NCI-H69 (cell line): ENCODE results near the gene ZNF205.

Experiments used
- DNase-seq: peaks from one replicate; lab custom pipeline; 2025; lab: John Stamatoyannopoulos, UW

The ZNF205 gene

DNA sequence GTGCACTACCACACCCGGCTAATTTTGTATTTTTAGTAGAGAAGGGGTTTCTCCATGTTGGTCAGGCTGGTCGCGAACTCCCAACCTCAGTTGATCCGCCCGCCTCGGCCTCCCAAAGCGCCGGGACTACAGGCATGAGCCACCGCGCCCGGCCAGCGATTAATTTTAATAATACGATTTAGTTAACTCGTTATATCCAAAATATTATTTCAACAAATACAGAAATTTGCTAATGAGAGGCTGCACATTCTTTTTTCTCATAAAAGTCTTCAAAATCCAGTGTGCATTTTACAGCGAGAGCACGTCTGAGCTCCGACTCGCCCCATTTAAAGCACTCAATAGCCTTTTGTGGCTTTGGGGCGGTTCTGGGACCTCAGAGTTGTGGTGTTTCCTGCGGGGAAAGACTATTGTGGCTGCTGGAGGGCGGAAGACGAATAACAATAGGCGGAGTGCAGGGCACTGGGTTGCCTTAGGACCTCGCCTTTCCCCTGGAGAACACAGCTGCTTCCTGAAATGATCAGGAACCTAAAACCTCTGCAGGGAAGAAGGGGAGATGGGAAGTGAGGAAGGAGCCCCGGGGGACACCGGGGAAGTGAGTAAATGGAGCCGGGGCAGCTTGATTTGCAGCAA is 10.4 kb upstream of the ZNF205 start:
- DNase-seq: peak; percentile 57

DNA sequence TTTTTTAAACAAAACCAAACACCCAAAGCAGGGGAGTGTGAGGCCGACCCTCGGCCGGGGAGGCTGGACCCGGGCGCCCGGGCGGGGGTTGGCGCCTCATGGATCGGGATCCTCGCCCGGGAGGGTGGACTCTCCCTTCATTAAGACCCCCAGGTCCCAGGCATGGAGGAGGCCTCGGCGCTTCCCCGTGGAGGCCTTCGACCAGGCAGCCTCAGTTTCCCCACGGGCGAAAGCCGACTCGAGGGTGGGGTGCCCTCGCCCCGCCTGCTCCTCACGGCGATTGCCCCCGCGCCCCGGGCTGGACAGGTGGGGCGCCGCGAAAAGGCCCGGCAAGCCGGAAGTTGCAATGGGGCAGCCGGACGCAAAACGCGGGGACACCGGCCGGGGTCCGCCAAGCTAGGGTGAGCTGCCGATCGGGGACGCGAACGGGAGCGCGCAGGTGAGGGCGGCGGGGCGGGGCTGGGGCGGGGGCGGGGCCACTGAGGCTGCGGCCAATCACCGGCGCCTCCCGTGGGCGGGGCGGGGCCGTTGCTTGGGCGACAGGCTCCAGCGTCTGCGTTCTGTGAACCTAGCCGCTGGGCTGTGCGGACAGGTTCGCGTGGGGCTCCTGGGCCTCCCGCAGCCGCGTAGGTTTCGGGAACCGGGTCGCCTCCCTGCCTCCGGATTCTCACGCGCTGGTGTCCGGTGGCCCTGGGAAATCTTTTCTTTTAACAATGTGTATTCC is 6.0 kb upstream of the ZNF205 start:
- DNase-seq: peak; percentile 97

DNA sequence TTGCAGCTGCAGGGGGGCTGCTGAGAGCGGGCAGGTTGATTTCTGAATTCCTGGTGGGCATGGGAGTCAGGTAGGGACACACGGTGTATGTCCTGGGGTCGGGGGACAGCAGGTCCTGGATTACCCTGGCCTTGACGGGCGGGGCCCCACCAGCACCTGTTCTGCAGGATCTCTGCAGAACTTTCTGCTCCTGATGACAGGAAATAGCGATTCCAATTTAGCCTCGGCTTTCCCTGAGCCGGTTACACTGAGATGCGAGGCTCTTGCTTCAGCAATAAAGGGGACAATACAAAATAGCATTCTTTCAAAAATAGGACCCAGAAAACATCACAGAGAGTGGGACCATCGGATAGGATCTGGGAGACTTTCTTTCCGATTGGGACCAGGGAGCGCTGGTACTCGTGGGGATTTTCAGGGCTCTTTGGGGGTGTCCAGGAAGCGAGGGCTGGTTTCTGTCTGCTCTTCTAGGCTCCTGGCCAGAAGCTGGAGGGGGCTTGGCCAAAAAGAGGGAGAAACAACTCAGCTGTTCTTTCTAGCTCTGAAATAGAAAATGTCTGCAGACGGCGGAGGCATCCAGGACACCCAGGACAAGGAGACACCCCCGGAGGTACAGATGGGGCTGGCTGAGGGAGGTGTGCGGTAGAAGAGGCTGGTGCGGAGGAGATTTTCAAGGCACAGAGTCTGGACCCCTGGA is 642 bp downstream of the ZNF205 start:
- DNase-seq: peak; percentile 47

DNA sequence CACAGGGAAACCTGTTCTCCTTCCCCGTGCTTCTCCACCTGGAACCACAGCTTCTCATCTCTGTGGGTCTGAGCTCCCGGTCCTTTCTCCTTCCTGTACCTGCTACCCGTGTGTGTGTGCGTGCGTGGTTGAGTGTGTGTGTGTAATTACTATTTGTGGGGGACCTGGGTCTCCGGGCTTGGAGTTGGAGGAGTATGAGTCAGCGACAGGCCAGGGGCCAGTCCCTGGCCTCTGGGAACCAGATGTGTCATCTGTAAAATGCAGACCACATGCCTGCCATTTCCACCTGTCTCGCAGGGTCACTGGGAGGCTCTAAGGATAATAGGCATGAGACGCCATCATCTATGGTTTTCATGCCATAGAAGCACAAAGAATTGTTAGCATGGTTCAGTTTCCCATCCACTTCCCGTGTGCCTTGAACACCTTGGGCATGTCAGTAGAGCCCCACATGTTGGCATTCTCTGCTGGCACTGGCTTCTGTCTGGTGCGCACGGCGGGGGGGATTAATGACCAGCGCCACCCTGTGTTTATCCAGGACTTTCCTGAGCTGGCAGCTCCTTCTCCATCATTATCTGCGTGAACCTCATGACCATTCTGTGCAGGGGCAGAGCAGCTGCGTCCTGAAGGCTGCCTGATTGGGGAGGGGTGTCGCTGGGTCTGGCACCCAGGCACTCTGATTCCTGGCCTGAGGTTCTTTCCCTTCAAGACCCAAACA is 1.5 kb downstream of the ZNF205 start:
- DNase-seq: peak; percentile 81

DNA sequence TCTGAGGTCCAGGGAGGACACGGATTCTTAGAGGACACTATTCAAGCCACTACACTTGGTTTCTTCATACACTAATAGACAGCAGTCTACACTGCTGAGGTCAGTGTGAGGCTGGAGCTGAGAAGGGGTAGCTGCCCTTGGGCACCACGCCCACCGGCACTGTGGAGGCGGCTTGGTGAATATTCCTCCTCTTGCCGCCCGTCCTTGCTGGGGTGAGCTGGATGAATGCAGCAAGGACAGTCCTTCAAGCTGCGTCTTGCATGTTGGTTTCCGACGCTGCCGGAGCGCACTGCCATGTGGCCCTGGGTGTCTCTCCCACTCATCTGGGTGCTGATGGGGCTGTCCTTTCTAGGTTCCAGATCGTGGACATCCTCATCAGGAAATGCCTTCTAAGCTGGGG is 2.6 kb downstream of the ZNF205 start:
- DNase-seq: no peak

DNA sequence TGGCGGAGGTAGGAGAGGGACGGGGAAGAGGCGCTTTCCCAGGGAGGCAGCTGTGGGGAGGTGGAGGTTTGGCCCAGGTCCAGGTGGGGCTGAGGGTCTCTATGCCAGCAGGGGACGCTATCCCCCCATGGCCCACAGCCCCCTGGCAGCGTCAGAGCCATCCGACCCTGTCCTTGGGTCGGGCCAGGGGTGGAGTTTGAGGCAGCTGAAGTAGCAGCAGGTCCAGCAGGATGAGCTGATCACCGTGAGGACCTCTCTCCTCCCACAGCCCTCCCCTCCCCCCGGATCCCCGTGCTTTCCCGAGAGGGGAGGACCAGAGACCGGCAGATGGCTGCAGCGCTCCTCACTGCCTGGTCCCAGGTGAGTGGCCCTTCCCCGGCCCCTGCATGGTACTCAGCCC is 3.2 kb downstream of the ZNF205 start:
- DNase-seq: no peak

DNA sequence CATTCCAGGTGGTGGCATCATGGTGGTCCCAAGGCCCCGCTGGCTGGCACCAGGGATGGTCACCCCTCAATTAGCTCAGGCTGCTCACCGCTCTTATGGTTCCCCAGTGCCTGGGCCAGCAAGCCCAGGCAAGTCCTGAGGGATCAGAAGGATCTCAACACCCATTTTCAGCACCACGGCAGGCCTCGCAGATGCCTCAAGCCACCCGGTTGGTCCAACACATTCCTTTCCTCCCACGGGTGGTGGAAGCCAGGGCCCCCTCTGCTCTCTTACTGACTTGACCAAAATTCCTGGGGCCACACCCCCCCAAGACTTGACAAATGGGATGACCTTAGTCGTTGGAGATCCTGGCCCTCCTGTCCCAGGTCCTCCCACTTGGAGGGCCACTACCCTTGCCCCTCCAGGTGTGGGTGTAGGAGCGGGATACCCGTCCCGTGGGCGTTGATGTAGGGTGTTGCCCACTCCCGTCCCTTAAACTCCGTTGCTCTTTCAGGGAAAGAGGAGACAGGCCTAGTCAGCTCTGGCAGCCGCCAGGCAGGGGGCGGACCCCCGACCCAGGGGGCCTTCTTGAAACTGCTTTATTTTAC is 5.9 kb downstream of the ZNF205 start:
- no peak for DNase-seq

DNA sequence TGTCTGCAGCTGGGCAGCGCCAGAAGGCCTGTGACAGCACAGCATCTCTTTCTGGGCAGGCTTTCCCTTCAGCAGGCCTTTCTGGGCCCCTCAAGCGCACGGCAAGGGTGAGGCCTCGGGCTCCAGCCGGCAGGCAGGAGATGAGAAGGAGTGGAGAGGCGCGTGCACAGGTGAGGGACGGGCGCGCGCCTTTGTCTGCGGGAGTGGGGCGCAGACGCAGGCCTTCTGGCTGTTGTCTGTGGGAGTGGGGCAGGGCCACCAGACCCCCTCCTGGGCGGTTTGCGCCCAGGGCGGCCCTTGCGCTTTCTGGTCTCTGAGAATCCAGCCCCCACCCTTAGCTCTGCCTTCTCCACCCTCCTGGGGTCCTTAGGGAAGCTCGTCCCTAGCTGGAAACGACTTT is 6.5 kb downstream of the ZNF205 start:
- no peak for DNase-seq

DNA sequence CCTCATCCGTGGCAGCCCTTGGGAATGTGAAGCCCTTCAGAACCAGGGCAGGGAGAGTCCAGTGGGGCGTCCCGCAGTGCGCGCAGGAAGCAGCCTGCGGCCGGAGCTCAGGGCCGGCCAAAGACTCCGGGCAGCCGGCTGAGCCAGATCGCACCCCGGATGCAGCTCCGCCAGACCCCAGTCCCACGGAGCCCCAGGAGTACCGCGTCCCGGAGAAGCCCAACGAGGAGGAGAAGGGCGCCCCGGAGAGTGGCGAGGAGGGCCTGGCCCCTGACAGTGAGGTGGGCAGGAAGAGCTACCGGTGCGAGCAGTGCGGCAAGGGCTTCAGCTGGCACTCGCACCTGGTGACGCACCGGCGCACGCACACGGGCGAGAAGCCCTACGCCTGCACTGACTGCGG is 6.9 kb downstream of the ZNF205 start:
- no peak for DNase-seq

DNA sequence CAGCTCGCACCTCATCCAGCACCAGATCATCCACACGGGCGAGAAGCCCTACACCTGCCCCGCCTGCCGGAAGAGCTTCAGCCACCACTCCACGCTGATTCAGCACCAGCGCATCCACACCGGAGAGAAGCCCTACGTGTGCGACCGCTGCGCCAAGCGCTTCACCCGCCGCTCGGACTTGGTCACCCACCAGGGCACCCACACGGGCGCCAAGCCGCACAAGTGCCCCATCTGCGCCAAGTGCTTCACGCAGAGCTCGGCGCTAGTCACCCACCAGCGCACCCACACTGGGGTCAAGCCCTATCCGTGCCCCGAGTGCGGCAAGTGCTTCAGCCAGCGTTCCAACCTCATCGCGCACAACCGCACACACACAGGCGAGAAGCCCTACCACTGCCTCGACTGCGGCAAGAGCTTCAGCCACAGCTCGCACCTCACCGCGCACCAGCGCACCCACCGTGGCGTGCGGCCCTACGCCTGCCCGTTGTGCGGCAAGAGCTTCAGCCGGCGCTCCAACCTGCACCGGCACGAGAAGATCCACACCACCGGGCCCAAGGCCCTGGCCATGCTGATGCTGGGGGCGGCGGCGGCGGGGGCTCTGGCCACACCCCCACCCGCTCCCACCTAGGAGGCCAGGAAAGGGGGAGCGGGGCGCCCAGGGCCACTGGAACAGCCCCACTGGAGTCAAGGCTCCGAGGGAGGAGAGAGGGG is 7.5 kb downstream of the ZNF205 start:
- DNase-seq: no peak

DNA sequence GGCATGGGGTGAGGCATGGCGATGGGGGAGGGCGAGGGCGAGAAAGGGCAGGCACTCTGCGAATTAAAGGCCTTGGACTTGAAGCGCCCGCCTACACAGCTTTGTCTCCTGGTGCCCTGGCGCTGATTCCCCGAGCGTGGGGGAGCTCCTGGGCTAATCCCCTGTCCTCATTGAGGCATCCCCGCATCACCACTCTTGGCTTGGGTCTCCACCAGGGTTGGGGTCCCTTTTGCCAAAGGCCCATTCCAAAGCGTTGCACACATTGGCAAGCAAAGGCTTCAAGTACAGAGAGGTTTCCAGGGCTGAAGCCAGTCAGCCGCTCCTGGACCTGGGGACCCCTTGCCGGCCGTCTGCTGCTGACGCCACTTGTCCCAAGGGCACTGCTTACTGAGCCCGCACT is 8.0 kb downstream of the ZNF205 start:
- no peak for DNase-seq

DNA sequence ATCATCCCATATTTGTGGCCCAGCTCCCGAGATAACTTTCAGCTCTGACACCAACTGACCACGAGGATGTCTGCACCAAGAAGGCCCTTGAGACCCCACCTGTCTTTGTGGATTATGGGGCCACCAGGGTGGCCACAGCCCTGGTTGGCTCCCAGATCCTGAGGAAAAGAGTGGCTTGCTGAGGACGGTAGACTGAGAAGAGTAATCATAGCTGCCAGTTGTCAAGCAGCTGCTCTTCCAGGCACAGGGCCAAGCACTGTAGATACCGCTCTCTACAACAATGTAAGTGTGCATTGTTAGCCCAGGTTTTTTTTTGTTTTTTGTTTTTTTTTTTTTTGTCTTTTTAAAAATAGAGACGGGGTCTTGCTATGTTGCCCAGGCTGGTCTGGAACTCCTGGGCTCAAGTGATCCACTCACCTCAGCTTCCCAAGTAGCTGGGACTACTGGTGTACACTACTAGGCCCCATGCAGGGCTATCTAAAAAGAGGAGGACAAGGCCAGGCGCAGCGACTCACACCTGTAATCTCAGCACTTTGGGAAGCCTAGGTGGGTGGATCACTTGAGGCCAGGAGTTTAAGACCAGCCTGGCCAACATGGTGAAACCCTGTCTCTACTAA is 9.6 kb downstream of the ZNF205 start:
- peak; percentile 30 for DNase-seq

DNA sequence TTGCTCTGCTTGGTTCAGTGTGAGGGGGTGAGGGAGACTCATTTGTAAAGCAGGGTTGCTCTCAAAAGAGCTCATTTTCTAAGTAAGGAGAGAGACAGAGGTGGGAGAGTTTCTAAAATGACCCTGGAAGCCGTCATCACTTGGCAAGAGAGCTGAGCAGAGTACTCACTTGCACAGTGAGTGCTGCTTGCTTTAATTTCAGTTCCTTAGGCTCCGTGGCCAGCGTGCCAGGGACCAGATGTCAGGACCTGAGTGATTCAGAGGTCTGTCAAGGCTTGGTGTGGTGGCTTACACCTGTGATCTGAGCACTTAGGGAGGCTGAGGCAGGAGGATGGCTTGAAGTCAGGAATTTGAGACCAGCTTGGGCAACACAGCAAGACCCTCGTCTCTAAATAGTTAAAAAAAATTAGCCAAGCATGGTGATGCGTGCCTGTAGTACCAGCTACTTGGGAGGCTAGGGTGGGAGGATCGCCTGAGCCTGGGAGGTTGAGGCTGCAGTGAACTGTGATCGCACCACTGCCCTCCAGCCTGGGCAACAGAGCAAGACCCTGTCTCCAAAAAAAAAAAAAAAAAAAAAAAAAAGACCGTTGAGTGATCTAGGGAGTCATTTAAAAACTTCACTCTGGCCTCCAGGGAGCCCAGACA is 10.7 kb downstream of the ZNF205 start:
- DNase-seq: no peak

DNA sequence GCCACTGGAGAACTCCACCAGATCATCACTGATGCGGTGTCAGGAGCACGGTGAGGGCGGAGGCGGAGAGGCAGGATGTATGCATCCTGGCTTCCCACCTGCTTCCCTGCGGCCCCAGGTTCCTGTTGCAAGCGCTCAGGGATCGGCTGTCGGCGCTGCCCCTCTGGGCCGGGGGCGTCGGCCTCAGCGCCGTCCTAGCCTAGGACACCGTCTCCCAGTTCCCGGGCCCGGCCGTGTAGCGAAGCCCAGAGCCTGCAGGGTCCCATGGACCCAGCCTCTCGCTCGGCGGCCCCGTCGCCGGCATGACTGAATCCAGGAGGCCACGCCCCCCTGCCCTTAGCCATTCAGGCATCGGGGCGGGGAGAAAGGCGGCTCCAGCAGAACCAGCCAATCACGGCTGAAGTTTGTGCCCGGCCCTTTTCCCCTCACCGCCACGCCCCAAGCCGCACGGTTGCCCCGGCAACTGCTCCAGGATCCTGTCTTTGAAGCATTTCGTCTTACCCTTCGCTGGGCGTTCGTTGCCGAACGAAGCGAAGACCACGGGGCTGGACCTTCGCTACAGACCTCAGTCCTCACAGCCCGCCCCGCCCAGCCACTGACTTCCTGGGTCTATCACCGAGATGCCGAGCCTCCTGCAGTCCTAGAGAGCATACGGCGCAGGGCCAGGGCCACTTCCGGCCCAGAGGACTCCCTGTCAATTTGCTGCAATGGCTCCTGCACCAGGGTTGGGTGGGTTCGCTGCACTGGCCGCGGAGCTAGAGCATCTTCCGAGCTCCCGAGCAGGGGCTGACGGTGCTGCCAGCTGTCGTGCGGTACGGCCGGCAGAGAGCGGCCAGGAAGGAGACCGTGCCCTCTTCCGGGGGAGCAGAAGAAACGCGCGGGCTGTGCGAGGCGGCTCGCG is 11.8 kb downstream of the ZNF205 start:
- DNase-seq: peak; percentile 98

DNA sequence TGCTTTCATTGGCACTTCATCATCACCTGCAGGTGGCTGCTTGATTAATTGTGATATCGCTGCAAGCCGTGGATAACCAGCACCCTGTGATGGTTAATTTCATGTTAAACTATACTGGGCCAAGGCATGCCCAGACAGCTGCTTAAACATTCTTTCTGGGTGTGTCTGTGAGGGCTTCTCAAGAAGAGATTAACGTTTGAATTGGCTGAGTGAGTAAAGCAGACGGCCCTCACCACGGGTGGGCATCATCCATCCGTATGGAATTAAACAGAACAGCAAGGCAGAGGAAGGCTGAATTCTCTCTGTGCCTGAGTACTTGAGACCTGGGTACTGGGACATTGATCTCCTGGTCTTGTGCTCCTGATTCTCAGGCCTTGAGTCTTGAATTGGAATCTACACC is 15.4 kb downstream of the ZNF205 start:
- DNase-seq: peak; percentile 96

DNA sequence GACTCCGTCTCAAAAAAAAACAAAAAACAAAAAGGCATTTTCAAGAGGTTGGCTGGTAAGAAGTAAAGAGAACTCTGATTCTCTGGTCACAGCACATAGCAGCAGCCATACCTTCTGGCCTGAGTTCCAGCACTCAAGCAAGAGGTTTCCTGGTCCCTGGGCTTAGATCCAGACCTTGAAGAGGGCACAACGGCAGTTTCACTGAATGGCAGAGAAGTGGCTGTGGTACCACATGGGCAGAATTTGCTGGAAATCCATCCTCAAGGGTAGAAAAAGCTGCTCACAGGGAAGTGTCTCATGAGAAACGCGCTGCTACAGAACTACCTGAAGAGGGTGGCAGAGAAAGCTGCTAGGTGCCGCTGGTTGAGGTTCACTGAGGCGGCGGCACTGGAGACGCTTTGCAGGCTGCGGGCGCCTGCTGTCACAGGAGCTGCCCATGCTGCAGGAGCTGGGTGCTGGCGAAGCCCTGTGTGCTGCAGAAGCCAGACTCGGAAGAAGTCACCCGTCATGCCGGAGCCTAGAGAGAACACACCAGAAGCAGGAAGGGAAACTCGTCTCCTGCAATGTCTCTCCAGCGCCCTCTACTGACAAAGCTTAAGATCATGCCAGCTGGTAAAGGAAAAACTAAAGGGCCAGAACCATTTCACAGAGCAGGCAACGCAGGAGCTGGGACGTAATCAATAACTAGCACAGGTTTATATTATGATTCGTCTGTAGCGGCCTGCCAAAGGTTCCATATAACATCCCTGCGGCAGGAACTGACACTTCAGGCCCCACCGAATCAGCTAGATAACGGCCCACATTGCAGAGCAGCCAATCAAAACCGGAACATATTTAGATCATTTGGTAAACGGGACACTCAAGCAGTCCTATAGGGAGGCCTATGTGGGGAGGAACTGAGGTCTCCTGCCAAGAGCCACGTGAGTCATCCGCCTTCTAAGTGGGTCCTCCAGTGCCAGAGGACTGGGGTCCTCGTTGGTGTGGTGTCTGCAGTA is 17.0 kb downstream of the ZNF205 start:
- DNase-seq: peak; percentile 90

DNA sequence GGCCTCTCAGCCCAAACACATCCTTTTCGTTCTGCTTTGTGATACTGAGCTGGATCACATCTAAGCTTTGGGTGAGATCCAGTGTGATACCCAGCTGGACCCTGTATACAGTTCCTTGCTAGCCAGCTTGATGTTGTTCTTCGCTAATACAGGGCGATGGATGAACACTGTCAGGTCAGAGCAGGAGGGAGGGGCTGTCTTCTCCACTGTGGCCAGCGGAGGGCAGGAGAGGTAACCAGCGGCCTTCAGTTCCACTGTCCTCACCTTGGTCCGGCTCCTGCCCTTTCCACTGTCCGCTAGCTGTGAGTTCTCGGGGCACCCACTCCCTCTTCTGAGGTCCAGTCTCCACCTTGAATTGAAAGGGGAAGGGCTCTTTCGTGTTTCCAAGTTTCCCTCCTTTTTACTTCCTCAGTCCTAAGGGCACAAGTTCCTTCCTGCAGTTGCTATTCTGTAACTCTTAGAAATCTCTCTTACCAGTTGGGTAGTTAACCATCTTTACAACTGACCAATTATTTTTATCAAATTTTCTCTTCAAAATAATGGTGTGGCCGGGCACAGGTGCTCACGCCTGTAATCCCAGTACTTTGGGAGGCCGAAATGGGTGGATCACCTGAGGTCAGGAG is 19.5 kb downstream of the ZNF205 start:
- peak; percentile 65 for DNase-seq

DNA sequence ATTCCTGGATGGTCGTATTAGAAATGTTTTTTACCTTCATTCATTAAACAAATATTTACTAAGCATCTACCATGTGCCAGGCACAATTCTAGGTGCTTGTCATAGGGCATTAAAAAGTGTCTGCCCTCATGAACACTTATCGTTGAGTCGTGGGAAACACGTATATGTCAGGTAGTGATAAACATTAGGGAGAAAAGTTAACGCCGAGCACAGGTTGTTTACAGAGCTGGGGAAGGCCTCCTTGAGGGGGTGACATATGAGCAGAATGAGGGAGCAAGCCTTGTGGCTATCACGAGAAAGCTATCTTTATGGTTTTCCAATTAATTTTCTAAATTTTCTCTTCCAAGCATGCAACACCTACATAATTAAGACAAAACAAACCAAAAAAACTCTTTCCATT is 21.5 kb downstream of the ZNF205 start:
- DNase-seq: no peak
